GM10847 (cell line): Measurements from ENCODE around the gene TAAR9.

ENCODE experiments used
- POLR2A ChIP-seq: IDR thresholded peaks from 2 replicates; pipeline ENCODE4 v1.6.1; 2011; ENCODE audit not compliant: insufficient read length; ENCODE audit errors: extremely low read depth

Gene TAAR9

DNA sequence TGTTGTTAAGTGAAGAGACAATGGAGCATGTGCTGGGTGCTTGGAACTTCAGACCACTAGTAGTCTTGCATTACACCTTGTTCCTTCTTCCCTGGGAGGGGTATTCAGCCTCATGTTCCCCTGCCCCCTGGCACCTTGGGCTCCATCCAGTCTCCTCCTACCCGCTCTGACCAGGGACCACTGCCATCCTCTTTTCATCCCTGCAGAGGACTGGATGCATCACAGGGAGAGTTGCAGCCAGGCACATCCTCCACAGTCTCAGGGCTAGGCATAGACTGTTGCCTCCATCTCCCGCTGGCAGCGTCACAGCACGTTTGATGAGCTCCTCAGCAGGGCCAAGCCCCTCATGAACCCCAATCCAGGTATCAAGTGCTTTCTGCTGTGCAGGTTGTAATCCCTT, 13.1 kb downstream of the TAAR9 start:
- TF ChIP-seq POLR2A: no peak

DNA sequence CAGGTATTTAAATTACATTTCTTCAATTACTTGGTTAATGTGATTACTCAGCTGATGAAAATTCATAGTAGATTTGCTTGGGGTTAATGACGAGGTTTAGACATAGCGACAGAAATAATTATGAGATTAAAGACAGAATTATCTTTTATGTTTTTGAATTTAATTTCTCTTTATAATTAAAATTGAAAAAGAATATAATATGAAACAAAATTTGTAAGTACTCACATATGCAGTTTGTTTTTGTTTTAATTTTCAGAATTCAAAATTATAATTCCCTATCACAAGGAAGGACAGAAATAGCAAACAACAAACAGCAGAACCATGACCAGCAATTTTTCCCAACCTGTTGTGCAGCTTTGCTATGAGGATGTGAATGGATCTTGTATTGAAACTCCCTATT, 14.3 kb downstream of the TAAR9 start, which contains the start of gene TAAR8:
Gene TAAR8 (plus strand): TSS at position 301 of the 400 bp plus-strand sequence. CDS start 21 bp downstream, at position 322.
- no peak for TF ChIP-seq POLR2A

- TF ChIP-seq POLR2A: no peak
Measured at GRCh38 chr6:132566404-132566803, 28.3 kb downstream of the TAAR9 start.

- no peak for TF ChIP-seq POLR2A
Measured at GRCh38 chr6:132567566-132567965, 29.5 kb downstream of the TAAR9 start.

- TF ChIP-seq POLR2A: no peak
Measured at GRCh38 chr6:132568611-132569010, 30.5 kb downstream of the TAAR9 start.

GRCh38 chr6:132569170-132569569, 31.1 kb downstream of the TAAR9 start:
- no peak for TF ChIP-seq POLR2A

GRCh38 chr6:132570221-132570777, 32.2 kb downstream of the TAAR9 start, which contains the start of gene TAAR6:
Gene TAAR6 (plus strand): TSS chr6:132570322. CDS start chr6:132570322, 0 bp downstream.
- TF ChIP-seq POLR2A: no peak

- no peak for TF ChIP-seq POLR2A
Measured at GRCh38 chr6:132571774-132572173, 33.7 kb downstream of the TAAR9 start.

DNA sequence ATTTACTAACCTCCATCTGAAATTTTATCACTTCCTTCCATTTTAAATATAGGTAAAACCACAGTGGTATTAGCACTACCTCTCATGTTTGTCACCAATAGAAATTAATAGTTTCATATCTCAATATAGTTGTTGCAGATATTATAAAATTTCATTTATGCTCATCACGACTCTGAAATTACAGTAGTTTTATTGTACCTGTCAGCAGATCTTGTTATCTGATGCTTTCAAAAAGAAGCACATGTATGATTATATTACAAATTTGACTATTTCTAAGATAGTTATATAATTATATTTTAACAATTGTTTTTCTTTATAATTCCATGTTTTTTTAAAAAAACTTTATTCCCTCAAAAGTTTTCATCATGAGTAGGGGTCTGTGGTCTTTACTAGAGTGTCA, 46.6 kb downstream of the TAAR9 start:
- no peak for TF ChIP-seq POLR2A

GRCh38 chr6:132587424-132587823, 49.3 kb downstream of the TAAR9 start:
- TF ChIP-seq POLR2A: no peak
